ELF-1 (cell line): ENCODE results near the gene ITSN1.
"Not testable (repeated sequence)": the region's sequence is repeated elsewhere in the genome, so short reads cannot be mapped to it uniquely, and the experiment has no call there.

Experiments used
- DNase-seq: peaks from one replicate; pipeline ENCODE4 v3.0.0-alpha.2; 2016; ENCODE audit warnings: low read depth, low spot score

ITSN1 gene

GRCh38 chr21:33859373-33860102 is 217.2 kb downstream of the ITSN1 start:
- no peak for DNase-seq

- DNase-seq = no peak
Measured at GRCh38 chr21:33860332-33860879, 218.1 kb downstream of the ITSN1 start.

- no peak for DNase-seq
Measured at GRCh38 chr21:33861125-33861524, 218.8 kb downstream of the ITSN1 start.

DNA sequence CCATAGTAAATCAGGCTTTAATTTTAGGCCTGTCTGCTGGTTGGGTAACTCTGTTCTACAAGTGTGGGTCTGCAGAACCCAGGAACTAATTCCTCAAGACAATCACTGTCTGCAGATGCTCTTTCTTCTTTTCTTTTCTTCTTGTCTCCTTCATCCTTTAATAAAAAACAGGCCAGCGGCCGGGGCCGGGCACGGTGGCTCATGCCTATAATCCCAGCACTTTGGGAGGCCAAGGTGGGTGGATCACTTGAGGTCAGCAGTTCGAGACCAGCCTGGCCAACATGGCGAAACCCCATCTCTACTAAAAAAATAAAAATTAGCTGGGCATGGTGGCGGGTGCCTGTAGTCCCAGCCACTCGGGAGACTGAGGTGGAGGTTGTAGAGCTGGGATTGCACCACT is 220.9 kb downstream of the ITSN1 start:
- DNase-seq = not testable (repeated sequence)

DNA sequence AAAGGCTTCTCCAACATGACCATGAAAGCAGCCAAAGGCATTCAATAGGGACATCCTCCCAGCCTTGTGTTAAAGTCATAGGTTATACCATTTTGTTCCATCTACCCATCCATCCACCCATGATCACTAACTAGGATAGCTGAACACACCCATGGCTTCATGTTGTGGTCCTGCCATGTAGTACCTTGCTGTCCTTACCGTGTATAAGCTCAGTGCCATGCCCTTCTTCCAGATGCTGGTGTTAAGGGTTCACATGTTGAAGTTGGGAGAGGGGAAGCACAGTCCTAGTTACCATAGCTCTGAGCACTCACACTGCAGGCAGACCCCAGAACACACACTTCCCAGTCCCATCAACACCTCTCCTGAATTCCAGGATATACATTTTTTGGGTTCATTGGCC is 221.8 kb downstream of the ITSN1 start:
- no peak for DNase-seq

GRCh38 chr21:33865176-33865575 is 222.9 kb downstream of the ITSN1 start:
- DNase-seq = no peak

DNA sequence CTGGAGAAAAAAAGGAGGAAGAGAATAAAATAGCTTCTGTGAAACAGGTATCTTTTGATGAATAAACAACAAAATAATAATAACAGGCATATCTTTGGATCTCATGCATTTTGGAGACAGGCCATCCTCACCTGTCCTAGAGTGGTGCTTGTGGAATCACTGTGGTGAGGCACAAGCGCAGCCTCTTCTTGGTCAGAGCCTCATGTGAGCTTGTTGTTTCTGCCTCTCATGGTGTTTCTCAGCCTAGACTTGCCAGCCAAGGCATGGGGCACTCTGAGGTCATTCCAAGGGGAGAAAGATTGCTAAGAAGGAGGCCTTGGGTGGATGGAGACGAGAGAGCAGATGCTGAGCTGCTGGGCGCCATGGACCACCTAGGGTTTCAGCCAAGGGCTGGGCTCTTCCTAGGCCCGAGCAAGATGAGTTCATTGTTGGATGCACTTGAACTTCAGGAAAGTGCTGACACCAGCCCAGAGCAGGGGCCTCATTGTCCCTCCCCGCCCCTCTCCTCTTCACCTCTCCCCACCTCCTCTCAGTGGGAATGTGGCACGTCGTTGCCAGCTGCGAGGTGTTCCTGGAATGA is 223.8 kb downstream of the ITSN1 start:
- no peak for DNase-seq

DNA sequence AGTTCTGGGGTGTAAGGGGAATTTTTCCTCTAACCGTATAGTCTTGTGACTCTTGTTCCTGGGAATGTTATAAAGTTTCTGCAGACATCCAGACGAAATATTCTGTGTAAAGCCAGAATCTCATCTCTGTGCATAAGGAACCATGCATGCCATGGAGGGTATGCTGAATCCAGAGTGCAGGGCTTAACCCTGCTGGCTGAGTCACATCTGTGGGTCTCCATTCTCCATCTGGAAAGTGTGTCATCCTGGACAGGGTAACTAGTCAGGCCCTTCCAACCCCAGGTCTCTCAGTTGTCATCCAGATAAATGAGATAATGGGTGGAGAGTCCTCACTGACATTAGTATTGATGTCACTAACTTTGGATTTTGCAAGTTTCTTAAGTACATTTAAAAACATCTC is 224.5 kb downstream of the ITSN1 start:
- DNase-seq = no peak

- DNase-seq = not testable (repeated sequence)
Measured at GRCh38 chr21:33867868-33868267, 225.6 kb downstream of the ITSN1 start.

- no peak for DNase-seq
Measured at GRCh38 chr21:33869873-33870272, 227.6 kb downstream of the ITSN1 start.

GRCh38 chr21:33870768-33871167 is 228.5 kb downstream of the ITSN1 start:
- no peak for DNase-seq

GRCh38 chr21:33871171-33871570 is 228.9 kb downstream of the ITSN1 start:
- DNase-seq = no peak

- peak; percentile 30 for DNase-seq
Measured at GRCh38 chr21:33872881-33873515, 230.7 kb downstream of the ITSN1 start.

- no peak for DNase-seq
Measured at GRCh38 chr21:33874161-33874560, 231.9 kb downstream of the ITSN1 start.

DNA sequence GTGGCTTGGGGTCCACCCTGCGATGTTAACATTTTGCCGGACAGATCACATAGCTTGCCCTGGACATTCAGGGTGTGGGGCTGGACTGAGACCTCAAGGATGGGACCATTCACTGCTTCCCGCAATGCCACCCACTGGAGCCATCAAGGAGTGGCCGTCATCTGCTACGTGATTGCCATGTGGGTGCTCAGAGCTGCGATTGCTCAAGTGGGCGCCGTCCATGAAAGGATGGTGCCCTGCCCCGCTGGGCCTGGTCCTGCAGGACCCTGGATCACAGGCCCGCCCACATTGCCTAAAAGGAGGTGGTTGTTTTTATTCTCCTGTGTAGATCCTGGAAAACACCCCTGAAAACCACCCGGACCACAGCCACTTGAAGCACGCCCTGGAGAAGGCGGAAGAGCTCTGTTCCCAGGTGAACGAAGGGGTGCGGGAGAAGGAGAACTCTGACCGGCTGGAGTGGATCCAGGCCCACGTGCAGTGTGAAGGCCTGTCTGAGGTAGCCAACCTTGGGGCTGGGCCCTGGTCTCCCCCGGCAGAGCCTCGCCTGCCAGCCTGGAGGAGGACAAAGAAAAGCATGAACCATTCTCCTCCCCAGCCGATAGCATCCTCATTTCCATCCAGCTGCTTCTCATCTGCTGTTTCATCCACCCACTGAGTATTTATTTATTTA is 232.9 kb downstream of the ITSN1 start:
- no peak for DNase-seq

GRCh38 chr21:33878824-33879223 is 236.5 kb downstream of the ITSN1 start:
- no peak for DNase-seq

DNA sequence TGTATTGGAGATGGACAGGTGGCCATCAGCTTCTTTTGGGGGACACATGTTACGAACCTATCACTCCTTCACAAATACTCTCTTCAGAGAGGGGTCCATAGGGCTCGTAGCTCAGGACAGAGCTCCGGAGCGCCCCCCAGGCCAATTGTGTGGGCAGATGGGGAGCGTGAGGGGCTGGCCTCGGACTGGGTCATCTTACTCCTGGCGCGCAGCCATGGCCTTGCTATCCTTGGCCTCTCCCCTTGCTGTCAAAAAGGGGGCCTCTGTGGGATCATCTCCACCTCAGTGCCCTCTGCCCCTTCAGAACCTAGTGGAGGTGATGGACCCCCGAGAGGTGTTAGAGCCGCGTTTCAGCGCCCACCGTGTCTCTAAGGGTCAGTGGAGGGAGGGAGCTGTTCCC is 238.3 kb downstream of the ITSN1 start:
- DNase-seq = no peak

DNA sequence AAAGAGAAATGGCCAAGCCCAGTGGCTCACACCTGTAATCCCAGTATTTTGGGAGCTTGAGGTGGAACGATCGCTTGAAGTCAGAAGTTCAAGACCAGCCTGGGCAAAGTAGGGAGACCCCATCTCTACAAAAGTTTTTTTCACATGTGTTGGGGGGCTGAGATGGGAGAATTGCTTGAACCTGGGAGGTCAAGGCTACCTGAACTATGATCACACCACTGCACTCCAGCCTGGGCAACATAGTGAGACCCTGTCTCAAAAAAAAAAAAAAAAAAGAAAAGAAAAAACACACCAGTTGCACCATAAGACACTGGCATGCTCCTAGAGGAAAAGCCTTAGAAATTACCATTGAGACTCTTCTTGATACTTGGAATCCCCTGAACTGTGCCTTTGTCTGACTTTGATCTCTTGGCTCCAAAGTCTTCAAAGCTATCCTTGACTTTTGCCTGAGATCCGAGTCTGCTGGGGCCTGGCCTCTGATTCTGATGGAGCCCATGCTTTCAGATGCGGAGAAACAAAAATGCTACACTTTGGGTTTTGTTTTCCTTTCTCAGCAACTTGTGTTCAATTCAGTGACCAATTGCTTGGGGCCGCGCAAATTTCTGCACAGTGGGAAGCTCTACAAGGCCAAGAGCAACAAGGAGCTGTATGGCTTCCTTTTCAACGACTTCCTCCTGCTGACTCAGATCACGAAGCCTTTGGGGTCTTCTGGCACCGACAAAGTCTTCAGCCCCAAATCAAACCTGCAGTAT is 239.6 kb downstream of the ITSN1 start:
- DNase-seq = no peak

- no peak for DNase-seq
Measured at GRCh38 chr21:33883118-33883517, 240.8 kb downstream of the ITSN1 start.

DNA sequence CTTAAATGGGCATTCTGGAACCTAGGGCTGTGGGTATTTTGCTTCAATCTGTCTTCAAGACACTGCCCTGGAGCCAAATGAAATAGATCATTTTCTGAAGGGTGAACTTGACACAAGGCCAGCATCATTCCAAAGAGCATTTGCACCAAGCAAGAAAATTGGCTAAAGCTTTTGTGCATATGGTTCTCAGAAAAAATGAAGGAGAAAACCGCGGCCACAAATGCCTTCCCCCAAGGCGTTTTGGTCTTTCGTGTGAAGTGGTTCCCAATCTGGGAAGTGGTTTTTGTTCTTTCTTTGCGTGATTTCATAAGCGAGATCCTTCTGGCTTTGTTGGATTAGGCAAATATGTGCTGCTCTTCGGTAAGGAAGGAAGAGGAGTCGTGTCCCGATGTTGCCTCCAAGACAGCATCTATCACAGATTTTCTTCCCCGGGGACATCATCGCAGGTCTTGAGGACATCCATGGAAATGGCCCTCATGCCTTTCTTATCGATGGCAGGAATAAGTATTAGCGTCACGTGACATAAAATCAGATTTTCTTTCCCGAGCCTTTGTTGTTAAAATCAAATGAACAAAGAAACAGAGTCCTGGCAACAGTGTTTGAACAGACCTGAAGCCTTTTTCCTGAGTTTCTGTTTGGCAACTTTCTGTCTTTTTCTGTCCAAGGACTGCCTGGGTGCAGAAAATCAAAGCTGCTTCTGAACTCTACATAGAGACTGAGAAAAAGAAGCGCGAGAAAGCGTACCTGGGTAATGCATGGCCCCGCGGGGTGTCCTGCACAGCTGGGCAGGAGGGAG is 242.3 kb downstream of the ITSN1 start:
- DNase-seq = no peak

DNA sequence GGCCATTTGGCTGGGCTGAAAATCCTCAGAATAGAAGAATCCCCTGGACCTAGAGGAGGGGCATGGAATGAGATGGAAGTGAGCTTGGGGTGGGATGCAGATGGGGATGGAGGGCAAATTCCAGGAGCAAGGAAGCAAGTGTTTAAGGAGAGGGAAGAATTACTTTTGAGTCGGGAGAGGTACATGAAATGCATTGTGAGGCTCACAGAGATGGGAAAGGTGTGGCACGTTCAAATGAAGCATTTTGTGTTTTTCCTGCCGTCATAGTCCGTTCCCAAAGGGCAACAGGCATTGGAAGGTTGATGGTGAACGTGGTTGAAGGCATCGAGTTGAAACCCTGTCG is 242.8 kb downstream of the ITSN1 start:
- DNase-seq = no peak
